A549 (cell line): Measurements from ENCODE around the gene SLC16A8. TPM values are rescaled to one million over a fixed set of nuclear protein-coding genes. Genes with fewer than 3 reads are reported as not detected.

ENCODE experiments used
- ATAC-seq, 2 experiments: fragments of 200-7000 bp in 1 of 2; fragments of >200 bp in 1 of 2; cut with Nextera tagmentation in 1 of 2; cut with Tn5 transposase in 1 of 2; 3 replicates each; pipeline versions ENCODE4 v1.8.0 to v1.9.1; 2018 to 2020; ENCODE audit warnings: mild to moderate bottlenecking in 1 of 2, moderate library complexity in 1 of 2
- CTCF ChIA-PET: fragments of 300-600 bp; sonication (Branson Sonifier 250); formaldehyde crosslinking; extraction: SDS; loops from one replicate; lab custom pipeline; 2021; ENCODE audit warnings: antibody characterized with exemption, inconsistent platforms; lab: Yijun Ruan, JAX
- POLR2A ChIA-PET: fragments of 350-600 bp; formaldehyde crosslinking; extraction: SDS; loops from one replicate; lab custom pipeline; 2021; ENCODE audit warnings: antibody characterized with exemption, inconsistent platforms; lab: Yijun Ruan, JAX
- DNase-seq, 2 experiments: peaks; one replicate each; pipeline versions ENCODE4 v3.0.0 to v3.0.0-alpha.2; 2011 to 2016; ENCODE audit warnings: low read depth in 1 of 2, low spot score in 1 of 2
- FAIRE-seq: peaks from 2 replicates; lab custom pipeline; 2011; peaks lifted over from hg19 to GRCh38; lab: Jason Lieb, UNC
- H3K27ac ChIP-seq, 2 experiments: fragments of >200 bp; sonication (Bioruptor Twin); formaldehyde crosslinking; 3 replicates each; pipeline ENCODE4 v1.5.1; 2016 to 2017
- H3K4me1 ChIP-seq: fragments of >200 bp; sonication (Bioruptor Twin); formaldehyde crosslinking; 3 replicates; pipeline ENCODE4 v1.6.1; 2016
- H3K4me2 ChIP-seq: fragments of >200 bp; sonication (Bioruptor Twin); formaldehyde crosslinking; 3 replicates; pipeline ENCODE4 v1.6.1; 2016
- H3K4me3 ChIP-seq: fragments of >200 bp; sonication (Bioruptor Twin); formaldehyde crosslinking; 3 replicates; pipeline ENCODE4 v1.5.1; 2016
- H3K9me3 ChIP-seq: fragments of >200 bp; sonication (Bioruptor Twin); formaldehyde crosslinking; 3 replicates; pipeline ENCODE4 v1.6.1; 2016
- BCL3 ChIP-seq: fragments of >200 bp; sonication (Bioruptor Twin); formaldehyde crosslinking; IDR thresholded peaks from 3 replicates; pipeline ENCODE4 v1.6.1; 2016
- CBX2 ChIP-seq: fragments of 200-600 bp; sonication (generic); IDR thresholded peaks from 2 replicates; pipeline ENCODE4 v1.6.1; 2016; ENCODE audit warnings: low read depth, mild to moderate bottlenecking, borderline replicate concordance
- CEBPB ChIP-seq, 2 experiments: fragments of >200 bp in 1 of 2; sonication (Bioruptor Twin) in 1 of 2; formaldehyde crosslinking in 1 of 2; IDR thresholded peaks; 2 replicates each; pipeline ENCODE4 v1.6.1; 2012 to 2016
- CHD2 ChIP-seq: fragments of 150-350 bp; IDR thresholded peaks from 2 replicates; pipeline ENCODE4 v1.6.1; 2014; ENCODE audit warnings: low read length; ENCODE audit not compliant: partially characterized antibody
- CHD4 ChIP-seq: fragments of 200-600 bp; sonication (generic); IDR thresholded peaks from 2 replicates; pipeline ENCODE4 v1.6.1; 2016; ENCODE audit warnings: antibody characterized with exemption, mild to moderate bottlenecking, borderline replicate concordance
- CTCF ChIP-seq: fragments of >200 bp; sonication (Bioruptor Twin); formaldehyde crosslinking; IDR thresholded peaks from 3 replicates; pipeline ENCODE4 v1.5.1; 2016
- GATA3 ChIP-seq: IDR thresholded peaks from 2 replicates; pipeline ENCODE4 v1.6.1; 2012; ENCODE audit warnings: borderline replicate concordance
- HOXB13 ChIP-seq: fragments of 250-450 bp; sonication (Bioruptor Pico); IDR thresholded peaks from 2 replicates; pipeline ENCODE4 v1.5.0; 2020; ENCODE audit warnings: low read depth, mild to moderate bottlenecking, moderate library complexity
- KDM5A ChIP-seq: fragments of 200-600 bp; sonication (generic); IDR thresholded peaks from 2 replicates; pipeline ENCODE4 v1.6.1; 2016; ENCODE audit warnings: antibody characterized with exemption, mild to moderate bottlenecking
- MAX ChIP-seq: IDR thresholded peaks from 2 replicates; pipeline ENCODE4 v1.6.1; 2012
- MAZ ChIP-seq: fragments of 150-350 bp; IDR thresholded peaks from 2 replicates; pipeline ENCODE4 v1.6.1; 2014; ENCODE audit warnings: antibody characterized with exemption, low read depth, low read length, borderline replicate concordance
- NFE2L2 ChIP-seq: fragments of 150-350 bp; conservative IDR thresholded peaks from 2 replicates; pipeline ENCODE4 v1.6.1; 2014; ENCODE audit warnings: low read length
- PHF8 ChIP-seq: fragments of 200-600 bp; sonication (generic); IDR thresholded peaks from 2 replicates; pipeline ENCODE4 v1.6.1; 2016; ENCODE audit warnings: low read depth, mild to moderate bottlenecking, antibody characterized with exemption, moderate library complexity, borderline replicate concordance
- POLR2A ChIP-seq: IDR thresholded peaks from 2 replicates; pipeline ENCODE4 v1.6.1; 2012; ENCODE audit warnings: mild to moderate bottlenecking, low read length
- POLR2AphosphoS2 ChIP-seq: conservative IDR thresholded peaks from 2 replicates; pipeline ENCODE4 v1.6.1; 2012; ENCODE audit warnings: low read length, improper control_type of control experiment, inconsistent platforms
- RARB ChIP-seq: fragments of 250-450 bp; sonication (Bioruptor Pico); IDR thresholded peaks from 2 replicates; pipeline ENCODE4 v1.8.0; 2021; ENCODE audit warnings: mild to moderate bottlenecking, moderate library complexity
- RCOR1 ChIP-seq: fragments of 150-350 bp; IDR thresholded peaks from 2 replicates; pipeline ENCODE4 v1.6.1; 2014; ENCODE audit warnings: antibody characterized with exemption, low read length, low read depth
- REST ChIP-seq: fragments of 200-600 bp; sonication (generic); IDR thresholded peaks from 2 replicates; pipeline ENCODE4 v1.6.1; 2016; ENCODE audit warnings: antibody characterized with exemption, mild to moderate bottlenecking, moderate library complexity
- SMC3 ChIP-seq: fragments of >200 bp; sonication (Bioruptor Twin); formaldehyde crosslinking; IDR thresholded peaks from 3 replicates; pipeline ENCODE4 v1.6.1; 2018; ENCODE audit warnings: inconsistent platforms
- TP53 ChIP-seq: fragments of 250-450 bp; sonication (Bioruptor Pico); IDR thresholded peaks from 2 replicates; pipeline ENCODE4 v1.5.0; 2021; ENCODE audit warnings: mild to moderate bottlenecking, moderate library complexity
- WGBS: methylation state at CpG from one replicate; pipeline ENCODE4 v1.1.6; 2017; ENCODE audit errors: missing lambda C conversion rate; 5-methylcytosine and 5-hydroxymethylcytosine counted together
- polyA plus RNA-seq, 4 experiments: library from polyadenylated mRNA; depleted of rRNA in 3 of 4; stranded (reverse); fragments of >200 nt; fragmentation: RNase III in 1 of 4; extraction: RNeasy Plus Mini Kit Qiagen cat#74134 plus additional on column Dnase treatment in 1 of 4; gene quantifications; 2 replicates in 3 of 4; 3 replicates in 1 of 4; pipeline ENCODE4 v1.2.3, GENCODE V29; 2011 to 2017

Gene SLC16A8
- polyA plus RNA-seq, 2 of the 4 experiments (the other 2 are of a cell fraction): not detected

- no peak overlapping the region for H3K4me2 ChIP-seq
- H3K4me1 ChIP-seq: no peaks in the 10 kb centered on the region
- TF ChIP-seq REST (no peak), KDM5A (no peak), CEBPB (IDR thresholded peaks at IDR 0.05) (no peak), MAX (no peak)
- WGBS: 79% methylated on average over 5 of the region's 13 CpGs
- H3K9me3 ChIP-seq: no peaks in the 10 kb centered on the region
- no peak overlapping the region for H3K4me3 ChIP-seq
- ChIA-PET CTCF (no interaction called here), POLR2A (no interaction called here)
- FAIRE-seq (no peak), ATAC-seq (no peak), DNase-seq (no peak)
- H3K27ac ChIP-seq: no peak overlapping the region
Measured at GRCh38 chr22:38075961-38076360, 8.0 kb downstream of the SLC16A8 start.

GRCh38 chr22:38075105-38075825 lies 8.7 kb downstream of the SLC16A8 start:
- Histone ChIP-seq H3K4me1 (no peaks in the 10 kb centered on the region), H3K4me3 (no peak overlapping the region), H3K4me2 (no peak overlapping the region), H3K9me3 (no peaks in the 10 kb centered on the region), H3K27ac (no peak overlapping the region)
- FAIRE-seq (no peak), DNase-seq (no peak), ATAC-seq (no peak)
- ChIA-PET POLR2A (no interaction called here), CTCF (interaction anchor here (0.6 kb wide), 1 partner anchor 132 kb away, joined by 3 read pairs; no protein-coding TSS in a partner anchor)
- TF ChIP-seq GATA3 (no peak), BCL3 (no peak), NFE2L2 (no peak), RCOR1 (no peak)
- WGBS: 91% methylated on average over 22 of the region's 32 CpGs

GRCh38 chr22:38074181-38075104 lies 9.5 kb downstream of the SLC16A8 start:
- no peak for ATAC-seq
- Histone ChIP-seq H3K4me3 (no peak overlapping the region), H3K4me1 (no peaks in the 10 kb centered on the region), H3K4me2 (no peak overlapping the region), H3K9me3 (no peaks in the 10 kb centered on the region), H3K27ac (no peak overlapping the region)
- ChIA-PET POLR2A (no interaction called here), CTCF (interaction anchor here (0.6 to 1.0 kb wide), 2 partner anchors 23 to 133 kb away, joined by 3 read pairs; no protein-coding TSS in a partner anchor)
- FAIRE-seq: no peak
- WGBS: 90% methylated on average over 20 of the region's 47 CpGs
- TF ChIP-seq TP53 (CRISPR knock-in tag) (no peak), RARB (no peak), PHF8 (no peak), CHD4 (no peak), POLR2A (no peak), SMC3 (no peak), POLR2AphosphoS2 (no peak), RCOR1 (no peak), CHD2 (no peak), HOXB13 (CRISPR knock-in tag) (no peak), MAZ (no peak), CTCF (no peak), CBX2 (no peak)
- no peak for DNase-seq
